Upper lobe of left lung (tissue), 6 donors: ENCODE measurements around the gene PDX1. TPM values are rescaled to one million over a fixed set of nuclear protein-coding genes. Genes with fewer than 3 reads are reported as not detected.
A peak's percentile ranks its signal among the peaks of the same experiment; 100 is the strongest.

Experiments
- ATAC-seq, 2 donors: fragments of 200-7000 bp; cut with Tn5 transposase; one replicate each; pipeline ENCODE4 v1.9.1; 2022; ENCODE audit warnings: mild to moderate bottlenecking in 2 of 2, moderate library complexity in 2 of 2; ENCODE audit not compliant: low FRiP score in 2 of 2
- DNase-seq, 2 donors: peaks; one replicate each; pipeline ENCODE4 v3.0.0-alpha.2; 2019 to 2020
- H3K27ac ChIP-seq, 4 donors: fragments of 200-600 bp; sonication (generic); one replicate each; pipeline ENCODE4 v1.5.1; 2016 to 2019
- H3K27me3 ChIP-seq, 4 donors: fragments of 200-600 bp; sonication (generic); one replicate each; pipeline ENCODE4 v1.5.1; 2017 to 2019
- H3K36me3 ChIP-seq, 4 donors: fragments of 200-600 bp; sonication (generic); one replicate each; pipeline ENCODE4 v1.5.1; 2016 to 2019
- H3K4me1 ChIP-seq, 4 donors: fragments of 200-600 bp; sonication (generic); one replicate each; pipeline ENCODE4 v1.5.1; 2018 to 2019
- H3K4me3 ChIP-seq, 4 donors: fragments of 200-600 bp; sonication (generic); one replicate each; pipeline ENCODE4 v1.5.1; 2017 to 2019; ENCODE audit warnings: mild to moderate bottlenecking in 2 of 4, moderate library complexity in 1 of 4
- H3K9me3 ChIP-seq, 4 donors: fragments of 200-600 bp; sonication (generic); one replicate each; pipeline ENCODE4 v1.5.1; 2018 to 2019
- EP300 ChIP-seq, 4 donors: sonication (generic); formaldehyde crosslinking; IDR thresholded peaks; one replicate each; pipeline ENCODE4 v1.5.1; 2017; ENCODE audit warnings: antibody characterized with exemption in 4 of 4, control low read depth in 2 of 4
- POLR2A ChIP-seq, 4 donors: fragments of 450-650 bp; IDR thresholded peaks; one replicate each; pipeline ENCODE4 v1.5.1; 2016 to 2017; ENCODE audit warnings: antibody characterized with exemption in 4 of 4, mild to moderate bottlenecking in 2 of 4
- POLR2AphosphoS5 ChIP-seq, 2 donors: sonication (generic); formaldehyde crosslinking; IDR thresholded peaks; one replicate each; pipeline ENCODE4 v1.5.1; 2017; ENCODE audit warnings: antibody characterized with exemption in 2 of 2
- WGBS, 2 donors: methylation state at CpG; one replicate each; pipeline ENCODE4 v1.1.5; 2017 to 2018; 5-methylcytosine and 5-hydroxymethylcytosine counted together
- total RNA-seq, 6 donors: library from RNA; depleted of rRNA in 4 of 6; stranded (reverse); fragments of >200 nt in 4 of 6; gene quantifications; one replicate each; pipeline versions ENCODE4 v1.1.0 to v1.2.1, GENCODE V29; 2016 to 2021
- TF ChIP-seq, protein P1 (sequence below), 6 experiments: fragments of 450-650 bp in 4 of 6; fragments of 200-600 bp in 2 of 6; sonication (generic) in 2 of 6; IDR thresholded peaks; one replicate each; pipeline ENCODE4 v1.5.1; 2016 to 2019; ENCODE audit warnings: antibody characterized with exemption in 6 of 6
- donor health status: DM: no; HTN: no; CAD: no; lungs with moderate emphysema.
- donor health status: DM: no; HTN: yes; CAD: no; lungs with severe emphysema.

PDX1 gene
- total RNA-seq, 6 donors from 2014 or later, result not detected

- no peak for DNase-seq
These were observed 46.2 kb downstream of the PDX1 start for GRCh38 chr13:27965740-27966640.

GRCh38 chr13:27966641-27967202 is 46.9 kb downstream of the PDX1 start:
- TF ChIP-seq EP300 (IDR thresholded peaks at IDR 0.05) (no peak), POLR2A (IDR thresholded peaks at IDR 0.05) (no peak), POLR2AphosphoS5 (IDR thresholded peaks at IDR 0.05) (no peak)
- TF ChIP-seq, protein P1, sequence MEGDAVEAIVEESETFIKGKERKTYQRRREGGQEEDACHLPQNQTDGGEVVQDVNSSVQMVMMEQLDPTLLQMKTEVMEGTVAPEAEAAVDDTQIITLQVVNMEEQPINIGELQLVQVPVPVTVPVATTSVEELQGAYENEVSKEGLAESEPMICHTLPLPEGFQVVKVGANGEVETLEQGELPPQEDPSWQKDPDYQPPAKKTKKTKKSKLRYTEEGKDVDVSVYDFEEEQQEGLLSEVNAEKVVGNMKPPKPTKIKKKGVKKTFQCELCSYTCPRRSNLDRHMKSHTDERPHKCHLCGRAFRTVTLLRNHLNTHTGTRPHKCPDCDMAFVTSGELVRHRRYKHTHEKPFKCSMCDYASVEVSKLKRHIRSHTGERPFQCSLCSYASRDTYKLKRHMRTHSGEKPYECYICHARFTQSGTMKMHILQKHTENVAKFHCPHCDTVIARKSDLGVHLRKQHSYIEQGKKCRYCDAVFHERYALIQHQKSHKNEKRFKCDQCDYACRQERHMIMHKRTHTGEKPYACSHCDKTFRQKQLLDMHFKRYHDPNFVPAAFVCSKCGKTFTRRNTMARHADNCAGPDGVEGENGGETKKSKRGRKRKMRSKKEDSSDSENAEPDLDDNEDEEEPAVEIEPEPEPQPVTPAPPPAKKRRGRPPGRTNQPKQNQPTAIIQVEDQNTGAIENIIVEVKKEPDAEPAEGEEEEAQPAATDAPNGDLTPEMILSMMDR (IDR thresholded peaks at IDR 0.05), result no peak
- no peaks in the 10 kb centered on the region for H3K9me3 ChIP-seq
- DNase-seq (no peak), ATAC-seq (peak in 1 of 2 donors; percentile 24)
- peaks cover 4 to 42% (median 15%) of the 10 kb centered on the region in 4 donors for H3K4me1 ChIP-seq
- H3K4me3 ChIP-seq, result peak overlapping the region in 1 of 4 donors; percentile 24
- H3K27me3 ChIP-seq, result peaks cover 3 to 81% (median 45%) of the 10 kb centered on the region in 4 donors
- no peak overlapping the region for H3K27ac ChIP-seq
- H3K36me3 ChIP-seq, result no peaks in the 10 kb centered on the region
- 0 to 4% methylated on average over 3 to 24 of the region's 38 CpGs for WGBS, 2 donors

More at GRCh38 chr13:27965740-27966640, 46.2 kb downstream of the PDX1 start:
- Histone ChIP-seq H3K4me3 (peak overlapping the region in 1 of 4 donors; percentile 24), H3K27me3 (peaks cover 3 to 80% (median 45%) of the 10 kb centered on the region in 4 donors), H3K27ac (no peak overlapping the region), H3K4me1 (peaks cover 6 to 48% (median 19%) of the 10 kb centered on the region in 4 donors), H3K36me3 (no peaks in the 10 kb centered on the region), H3K9me3 (no peaks in the 10 kb centered on the region)
- no peak for ATAC-seq
- 11 to 27% methylated on average over 13 to 43 of the region's 45 CpGs for WGBS, 2 donors
- TF ChIP-seq POLR2A (IDR thresholded peaks at IDR 0.05), result no peak
- no peak for TF ChIP-seq POLR2AphosphoS5 (IDR thresholded peaks at IDR 0.05)
- TF ChIP-seq EP300 (IDR thresholded peaks at IDR 0.05), result no peak
- TF ChIP-seq, protein P1 (IDR thresholded peaks at IDR 0.05), result no peak

GRCh38 chr13:27967203-27967735 is 47.5 kb downstream of the PDX1 start:
- peaks cover 4 to 42% (median 15%) of the 10 kb centered on the region in 4 donors for H3K4me1 ChIP-seq
- peaks cover 3 to 86% (median 47%) of the 10 kb centered on the region in 4 donors for H3K27me3 ChIP-seq

DNA sequence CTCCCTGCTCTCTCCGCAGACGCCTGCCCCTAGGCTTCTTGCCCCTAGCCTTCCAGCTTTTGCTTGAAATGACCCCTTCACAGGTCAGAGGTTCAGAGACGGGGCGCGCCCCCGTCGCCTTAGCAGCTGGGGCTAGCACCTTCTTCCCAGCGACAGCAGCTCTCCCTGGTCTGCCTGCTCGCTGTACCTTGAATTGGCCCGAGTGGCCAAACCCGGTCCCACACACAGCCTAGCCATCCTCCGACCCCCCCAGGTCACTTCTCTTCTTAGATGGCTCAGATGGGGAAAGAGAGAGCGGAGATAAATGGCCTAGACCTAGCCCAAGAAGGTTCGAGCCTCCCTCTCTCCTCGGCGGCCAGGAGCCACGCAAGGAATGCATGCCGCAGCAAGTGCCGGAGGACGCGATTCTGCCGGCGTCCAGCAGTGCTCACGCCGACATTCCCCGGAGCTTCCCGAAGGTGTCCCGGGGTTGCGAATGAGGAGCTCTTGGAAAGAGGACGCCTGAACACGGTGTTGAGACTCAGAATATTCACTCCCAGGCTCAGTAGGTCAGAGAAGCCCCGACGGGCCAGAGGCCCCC is 48.0 kb downstream of the PDX1 start:
- Histone ChIP-seq H3K4me3 (peak overlapping the region in 1 of 4 donors; percentile 24), H3K4me1 (peaks cover 4 to 42% (median 15%) of the 10 kb centered on the region in 4 donors), H3K36me3 (no peaks in the 10 kb centered on the region), H3K27ac (no peak overlapping the region), H3K9me3 (no peaks in the 10 kb centered on the region), H3K27me3 (peaks cover 3 to 84% (median 46%) of the 10 kb centered on the region in 4 donors)
- no peak for ATAC-seq
- DNase-seq, result no peak
- 3 to 5% methylated on average over 12 to 33 of the region's 33 CpGs for WGBS, 2 donors
- TF ChIP-seq, protein P1 (IDR thresholded peaks at IDR 0.05), result no peak
- TF ChIP-seq EP300 (IDR thresholded peaks at IDR 0.05) (no peak), POLR2AphosphoS5 (IDR thresholded peaks at IDR 0.05) (no peak), POLR2A (IDR thresholded peaks at IDR 0.05) (no peak)

More at GRCh38 chr13:27967203-27967735, 47.5 kb downstream of the PDX1 start:
- Histone ChIP-seq H3K27ac (no peak overlapping the region), H3K9me3 (no peaks in the 10 kb centered on the region), H3K4me3 (peak overlapping the region in 1 of 4 donors; percentile 24), H3K36me3 (no peaks in the 10 kb centered on the region)
- DNase-seq (no peak), ATAC-seq (no peak)
- 3 to 6% methylated on average over 17 to 18 of the region's 18 CpGs for WGBS, 2 donors
- no peak for TF ChIP-seq POLR2AphosphoS5 (IDR thresholded peaks at IDR 0.05)
- no peak for TF ChIP-seq POLR2A (IDR thresholded peaks at IDR 0.05)
- no peak for TF ChIP-seq EP300 (IDR thresholded peaks at IDR 0.05)
- TF ChIP-seq, protein P1 (IDR thresholded peaks at IDR 0.05), result no peak
